Large intestine (tissue), 3 donors: ENCODE results near the gene PPP1R11. TPM values are rescaled to one million over a fixed set of nuclear protein-coding genes. Genes with fewer than 3 reads are reported as not detected.

Source experiments
- DNase-seq, 2 donors: peaks; one replicate each; pipeline versions ENCODE4 v3.0.0 to v3.0.0-alpha.2; 2013
- H3K27ac ChIP-seq: one replicate; pipeline ENCODE4 v1.5.1; 2013; ENCODE audit warnings: low read length
- H3K27me3 ChIP-seq: 2 replicates; pipeline ENCODE4 v1.6.1; 2013; ENCODE audit warnings: low read length; ENCODE audit not compliant: control insufficient read depth, insufficient read depth
- H3K36me3 ChIP-seq: 2 replicates; pipeline ENCODE4 v1.6.1; 2013; ENCODE audit warnings: low read length; ENCODE audit not compliant: control insufficient read depth, insufficient read depth
- H3K4me1 ChIP-seq: one replicate; pipeline ENCODE4 v1.6.1; 2013; ENCODE audit warnings: low read length; ENCODE audit not compliant: control insufficient read depth, insufficient read depth
- H3K4me3 ChIP-seq: one replicate; pipeline ENCODE4 v1.5.1; 2013; ENCODE audit warnings: low read length
- H3K9me3 ChIP-seq: one replicate; pipeline ENCODE4 v1.6.1; 2013; ENCODE audit warnings: mild to moderate bottlenecking, low read depth, low read length, moderate library complexity; ENCODE audit not compliant: control insufficient read depth
- WGBS: methylation state at CpG from one replicate; pipeline ENCODE4 v1.1.5; 2013; ENCODE audit warnings: low lambda C conversion rate; ENCODE audit not compliant: insufficient coverage; 5-methylcytosine and 5-hydroxymethylcytosine counted together
- polyA plus RNA-seq: library from polyadenylated mRNA; unstranded; fragments of 120-200 nt; gene quantifications from one replicate; pipeline ENCODE4 v1.2.1, GENCODE V29; 2013

The PPP1R11 gene
- polyA plus RNA-seq, 1 donor, result 65.3 TPM

GRCh38 chr6:30060606-30061091 is 6.3 kb upstream of the PPP1R11 start:
- no peaks in the 10 kb centered on the region for H3K27me3 ChIP-seq
- WGBS, result no CpG with 5 or more reads among the region's 24 CpGs
- H3K4me1 ChIP-seq, result peaks cover 13% of the 10 kb centered on the region
- peak overlapping the region; percentile 68 for H3K4me3 ChIP-seq
- peak in 1 of 2 donors; percentile 62 for DNase-seq
- peak overlapping the region; percentile 96 for H3K27ac ChIP-seq
- H3K36me3 ChIP-seq, result peaks cover 14% of the 10 kb centered on the region
- H3K9me3 ChIP-seq, result no peaks in the 10 kb centered on the region

- peak within 1 kb of the TSS; percentile 96 for H3K27ac ChIP-seq
- 0% methylated on average over 2 of the region's 48 CpGs for WGBS
- peak; percentile 97 to 98 for DNase-seq
Measured at GRCh38 chr6:30061092-30061857, 5.7 kb upstream of the PPP1R11 start, which contains the start of gene POLR1H. TSS of gene POLR1H (plus strand) at chr6:30061265. CDS start at chr6:30061525, 260 bp downstream.

GRCh38 chr6:30061858-30062458 is 5.0 kb upstream of the PPP1R11 start:
- no peaks in the 10 kb centered on the region for H3K27me3 ChIP-seq
- no CpG with 5 or more reads among the region's 13 CpGs for WGBS

More at GRCh38 chr6:30061092-30061857, 5.7 kb upstream of the PPP1R11 start, which contains the start of gene POLR1H:
- Histone ChIP-seq H3K9me3 (no peaks in the 10 kb centered on the region), H3K27me3 (no peaks in the 10 kb centered on the region), H3K36me3 (peaks cover 14% of the 10 kb centered on the region), H3K4me3 (peak within 1 kb of the TSS; percentile 68), H3K4me1 (peaks cover 18% of the 10 kb centered on the region)

GRCh38 chr6:30062471-30063178 is 4.4 kb upstream of the PPP1R11 start:
- WGBS, result 86% methylated on average over 2 of the region's 7 CpGs
- DNase-seq, result no peak
- no peaks in the 10 kb centered on the region for H3K9me3 ChIP-seq
- H3K4me3 ChIP-seq, result peak overlapping the region; percentile 68
- H3K27me3 ChIP-seq, result no peaks in the 10 kb centered on the region
- peaks cover 10% of the 10 kb centered on the region for H3K36me3 ChIP-seq
- H3K27ac ChIP-seq, result peak overlapping the region; percentile 96
- H3K4me1 ChIP-seq, result peaks cover 18% of the 10 kb centered on the region

More at GRCh38 chr6:30061858-30062458, 5.0 kb upstream of the PPP1R11 start:
- Histone ChIP-seq H3K9me3 (no peaks in the 10 kb centered on the region), H3K27ac (peak overlapping the region; percentile 96), H3K4me3 (peak overlapping the region; percentile 68), H3K4me1 (peaks cover 18% of the 10 kb centered on the region), H3K36me3 (peaks cover 13% of the 10 kb centered on the region)
- DNase-seq, result no peak

- peaks cover 18% of the 10 kb centered on the region for H3K4me1 ChIP-seq
- no peaks in the 10 kb centered on the region for H3K9me3 ChIP-seq
- DNase-seq, result no peak
- H3K36me3 ChIP-seq, result peaks cover 9% of the 10 kb centered on the region
- WGBS, result 100% methylated on average over 1 of the region's 2 CpGs
- H3K27ac ChIP-seq, result no peak overlapping the region
- no peak overlapping the region for H3K4me3 ChIP-seq
- no peaks in the 10 kb centered on the region for H3K27me3 ChIP-seq
Measured at GRCh38 chr6:30063315-30063714, 3.7 kb upstream of the PPP1R11 start.

GRCh38 chr6:30066082-30066481 is 916 bp upstream of the PPP1R11 start:
- Histone ChIP-seq H3K27me3 (peaks cover 6% of the 10 kb centered on the region), H3K9me3 (no peaks in the 10 kb centered on the region), H3K4me3 (peak overlapping the region; percentile 73), H3K27ac (peak overlapping the region; percentile 94), H3K4me1 (peaks cover 11% of the 10 kb centered on the region), H3K36me3 (peaks cover 25% of the 10 kb centered on the region)
- DNase-seq, result no peak
- no CpG with 5 or more reads among the region's 4 CpGs for WGBS

GRCh38 chr6:30067460-30068139 is 602 bp downstream of the PPP1R11 start:
- H3K27ac ChIP-seq, result peak overlapping the region; percentile 94
- 15% methylated on average over 3 of the region's 8 CpGs for WGBS
- H3K9me3 ChIP-seq, result no peaks in the 10 kb centered on the region
- H3K36me3 ChIP-seq, result peaks cover 25% of the 10 kb centered on the region
- H3K27me3 ChIP-seq, result peaks cover 21% of the 10 kb centered on the region
- H3K4me1 ChIP-seq, result peaks cover 17% of the 10 kb centered on the region
- H3K4me3 ChIP-seq, result peak overlapping the region; percentile 73
- no peak for DNase-seq

GRCh38 chr6:30071081-30071818 is 4.3 kb downstream of the PPP1R11 start:
- no CpG with 5 or more reads among the region's 68 CpGs for WGBS
- no peak overlapping the region for H3K27ac ChIP-seq
- peaks cover 8% of the 10 kb centered on the region for H3K9me3 ChIP-seq
- peaks cover 57% of the 10 kb centered on the region for H3K27me3 ChIP-seq
- H3K4me3 ChIP-seq, result peak overlapping the region; percentile 24
- H3K36me3 ChIP-seq, result peaks cover 16% of the 10 kb centered on the region
- peak; percentile 56 to 72 for DNase-seq
- peaks cover 28% of the 10 kb centered on the region for H3K4me1 ChIP-seq

- Histone ChIP-seq H3K27ac (no peak overlapping the region), H3K9me3 (peaks cover 8% of the 10 kb centered on the region), H3K4me1 (peaks cover 28% of the 10 kb centered on the region), H3K27me3 (peaks cover 61% of the 10 kb centered on the region), H3K36me3 (peaks cover 16% of the 10 kb centered on the region), H3K4me3 (peak overlapping the region; percentile 24)
- no CpG with 5 or more reads among the region's 3 CpGs for WGBS
- DNase-seq, result no peak
Measured at GRCh38 chr6:30071858-30072257, 4.9 kb downstream of the PPP1R11 start.
